ENCODE measurements around the gene APOBEC3C.
"Not testable (repeated sequence)": the region's sequence is repeated elsewhere in the genome, so short reads cannot be mapped to it uniquely, and the experiment has no call there.

APOBEC3C gene

GRCh38 chr22:38974170-38974825, 39.8 kb upstream of the APOBEC3C start:
- H3K4me3 Mint-ChIP-seq, result no peak overlapping the region
- no peak overlapping the region for H3K27ac Mint-ChIP-seq
- no peaks in the 10 kb centered on the region for H3K9me3 Mint-ChIP-seq
- H3K27me3 Mint-ChIP-seq (ENCODE audit: low read depth), result peaks cover 16% of the 10 kb centered on the region
- H3K4me1 Mint-ChIP-seq (ENCODE audit: low read depth), result peaks cover 2% of the 10 kb centered on the region
- H3K36me3 Mint-ChIP-seq (ENCODE audit: low read depth), result no peaks in the 10 kb centered on the region
- no peak for DNase-seq (ENCODE audit: low spot score)

- DNase-seq (ENCODE audit: low spot score), result no peak
- Mint-ChIP-seq H3K9me3 (no peaks in the 10 kb centered on the region), H3K27ac (no peak overlapping the region), H3K27me3 (ENCODE audit: low read depth) (peaks cover 16% of the 10 kb centered on the region), H3K4me1 (ENCODE audit: low read depth) (peaks cover 2% of the 10 kb centered on the region), H3K36me3 (ENCODE audit: low read depth) (no peaks in the 10 kb centered on the region), H3K4me3 (no peak overlapping the region)
Measured at GRCh38 chr22:38974826-38975175, 39.3 kb upstream of the APOBEC3C start.

GRCh38 chr22:38977289-38977688, 36.8 kb upstream of the APOBEC3C start:
- H3K27me3 Mint-ChIP-seq (ENCODE audit: low read depth); H3K27ac Mint-ChIP-seq; H3K4me3 Mint-ChIP-seq; H3K36me3 Mint-ChIP-seq (ENCODE audit: low read depth); H3K9me3 Mint-ChIP-seq; DNase-seq (ENCODE audit: low spot score): not testable (repeated sequence)
- peaks cover 12% of the 10 kb centered on the region for H3K4me1 Mint-ChIP-seq (ENCODE audit: low read depth)

GRCh38 chr22:38980587-38980986, 33.5 kb upstream of the APOBEC3C start:
- H3K4me3 Mint-ChIP-seq, result not testable (repeated sequence)
- H3K9me3 Mint-ChIP-seq, result peaks cover 13% of the 10 kb centered on the region

GRCh38 chr22:38981005-38981991, 32.8 kb upstream of the APOBEC3C start:
- peaks cover 20% of the 10 kb centered on the region for H3K36me3 Mint-ChIP-seq (ENCODE audit: low read depth)
- H3K9me3 Mint-ChIP-seq, result peaks cover 13% of the 10 kb centered on the region
- H3K4me1 Mint-ChIP-seq (ENCODE audit: low read depth), result peaks cover 32% of the 10 kb centered on the region
- H3K27me3 Mint-ChIP-seq (ENCODE audit: low read depth), result peaks cover 5% of the 10 kb centered on the region
- no peak for DNase-seq (ENCODE audit: low spot score)
- peak overlapping the region; percentile 98 for H3K27ac Mint-ChIP-seq
- peak overlapping the region; percentile 95 for H3K4me3 Mint-ChIP-seq

More at GRCh38 chr22:38980587-38980986, 33.5 kb upstream of the APOBEC3C start:
- DNase-seq (ENCODE audit: low spot score); H3K27ac Mint-ChIP-seq; H3K27me3 Mint-ChIP-seq (ENCODE audit: low read depth): not testable (repeated sequence)
- Mint-ChIP-seq H3K36me3 (ENCODE audit: low read depth) (peaks cover 20% of the 10 kb centered on the region), H3K4me1 (ENCODE audit: low read depth) (peaks cover 28% of the 10 kb centered on the region)

- Mint-ChIP-seq H3K27ac (peak within 1 kb of the TSS; percentile 98), H3K9me3 (peaks cover 13% of the 10 kb centered on the region), H3K27me3 (ENCODE audit: low read depth) (peaks cover 5% of the 10 kb centered on the region), H3K4me3 (peak within 1 kb of the TSS; percentile 95), H3K4me1 (ENCODE audit: low read depth) (peaks cover 35% of the 10 kb centered on the region), H3K36me3 (ENCODE audit: low read depth) (peaks cover 23% of the 10 kb centered on the region)
- DNase-seq (ENCODE audit: low spot score), result peak; percentile 89
Measured at GRCh38 chr22:38981992-38982927, 31.8 kb upstream of the APOBEC3C start, which contains the start of gene APOBEC3B. Gene APOBEC3B, plus strand, starts transcription at chr22:38982347. Its CDS starts 107 bp downstream, at chr22:38982454.

- H3K4me3 Mint-ChIP-seq, result no peak overlapping the region
- H3K27ac Mint-ChIP-seq, result peak overlapping the region; percentile 68
- H3K36me3 Mint-ChIP-seq (ENCODE audit: low read depth), result peaks cover 29% of the 10 kb centered on the region
- peaks cover 13% of the 10 kb centered on the region for H3K9me3 Mint-ChIP-seq
- H3K27me3 Mint-ChIP-seq (ENCODE audit: low read depth), result no peaks in the 10 kb centered on the region
- DNase-seq (ENCODE audit: low spot score), result no peak
- peaks cover 49% of the 10 kb centered on the region for H3K4me1 Mint-ChIP-seq (ENCODE audit: low read depth)
Measured at GRCh38 chr22:38984224-38984623, 29.8 kb upstream of the APOBEC3C start.

GRCh38 chr22:38984784-38985757, 29.0 kb upstream of the APOBEC3C start:
- H3K27me3 Mint-ChIP-seq (ENCODE audit: low read depth), result not testable (repeated sequence)
- Mint-ChIP-seq H3K4me3 (peak overlapping the region; percentile 66), H3K4me1 (ENCODE audit: low read depth) (peaks cover 55% of the 10 kb centered on the region), H3K27ac (peak overlapping the region; percentile 94), H3K36me3 (ENCODE audit: low read depth) (peaks cover 32% of the 10 kb centered on the region), H3K9me3 (peaks cover 13% of the 10 kb centered on the region)
- DNase-seq (ENCODE audit: low spot score), result peak; percentile 87

GRCh38 chr22:38986629-38987028, 27.4 kb upstream of the APOBEC3C start:
- Mint-ChIP-seq H3K36me3 (ENCODE audit: low read depth) (peaks cover 32% of the 10 kb centered on the region), H3K9me3 (peaks cover 13% of the 10 kb centered on the region)

GRCh38 chr22:38987171-38987895, 26.7 kb upstream of the APOBEC3C start:
- Mint-ChIP-seq H3K9me3 (peaks cover 13% of the 10 kb centered on the region), H3K27ac (peak overlapping the region; percentile 67), H3K27me3 (ENCODE audit: low read depth) (no peaks in the 10 kb centered on the region), H3K4me3 (no peak overlapping the region), H3K36me3 (ENCODE audit: low read depth) (peaks cover 32% of the 10 kb centered on the region), H3K4me1 (ENCODE audit: low read depth) (peaks cover 46% of the 10 kb centered on the region)
- DNase-seq (ENCODE audit: low spot score), result peak; percentile 24

More at GRCh38 chr22:38986629-38987028, 27.4 kb upstream of the APOBEC3C start:
- H3K4me3 Mint-ChIP-seq, result no peak overlapping the region
- no peak for DNase-seq (ENCODE audit: low spot score)
- peak overlapping the region; percentile 20 for H3K27ac Mint-ChIP-seq
- H3K27me3 Mint-ChIP-seq (ENCODE audit: low read depth), result no peaks in the 10 kb centered on the region
- H3K4me1 Mint-ChIP-seq (ENCODE audit: low read depth), result peaks cover 52% of the 10 kb centered on the region

- peaks cover 2% of the 10 kb centered on the region for H3K9me3 Mint-ChIP-seq
- no peak for DNase-seq (ENCODE audit: low spot score)
- peaks cover 35% of the 10 kb centered on the region for H3K4me1 Mint-ChIP-seq (ENCODE audit: low read depth)
Measured at GRCh38 chr22:38989466-38989865, 24.6 kb upstream of the APOBEC3C start.

GRCh38 chr22:38992871-38993371, 21.1 kb upstream of the APOBEC3C start:
- H3K4me3 Mint-ChIP-seq; H3K9me3 Mint-ChIP-seq; H3K27ac Mint-ChIP-seq; DNase-seq (ENCODE audit: low spot score); H3K27me3 Mint-ChIP-seq (ENCODE audit: low read depth); H3K36me3 Mint-ChIP-seq (ENCODE audit: low read depth): not testable (repeated sequence)
- H3K4me1 Mint-ChIP-seq (ENCODE audit: low read depth), result peaks cover 16% of the 10 kb centered on the region

More at GRCh38 chr22:38989466-38989865, 24.6 kb upstream of the APOBEC3C start:
- Mint-ChIP-seq H3K27ac (peak overlapping the region; percentile 76), H3K36me3 (ENCODE audit: low read depth) (peaks cover 21% of the 10 kb centered on the region), H3K27me3 (ENCODE audit: low read depth) (no peaks in the 10 kb centered on the region), H3K4me3 (no peak overlapping the region)

Measured in T-helper 2 cell treated with Interferon-gamma antibody and Interleukin-4, amounts not matched to agents 5 μg/mL and 100 μg/mL, for 36 hours (primary cell).